Measurements from ENCODE around the gene ZNF747. TPM values are rescaled to one million over a fixed set of nuclear protein-coding genes. Genes with fewer than 3 reads are reported as not detected.

The ZNF747 gene
- total and polyA plus RNA-seq, 3 experiments from 2014 or later = 8.4 to 17.0 (median 13.5) TPM

GRCh38 chr16:30532285-30533145 is 2.1 kb downstream of the ZNF747 start:
- POLR2A ChIA-PET = interaction anchor here (3.6 to 4.3 kb wide), 2 partner anchors 23 to 39 kb away, joined by 33 to 71 read pairs; partner anchors contain the start of genes ZNF688 and ZNF764
- H3K9me3 Mint-ChIP-seq = no peaks in the 10 kb centered on the region

GRCh38 chr16:30530163-30531037 is 4.3 kb downstream of the ZNF747 start:
- H3K27me3 ChIP-seq (ENCODE audit: insufficient read depth, low read length, poor library complexity, severe bottlenecking) = no peaks in the 10 kb centered on the region
- DNase-seq = no peak
- Mint-ChIP-seq H3K4me1 (peaks cover 23 to 37% (median 26%) of the 10 kb centered on the region in 3 donors), H3K27ac (peak overlapping the region in 7 of 8 donors; percentile 6 to 76 (median 42)), H3K9me3 (no peaks in the 10 kb centered on the region), H3K36me3 (peaks cover 0 to 30% (median 0%) of the 10 kb centered on the region in 3 donors), H3K4me3 (peak overlapping the region in 1 of 7 donors; percentile 77), H3K27me3 (no peaks in the 10 kb centered on the region)
- CTCF ChIA-PET = interaction anchor here (1.1 to 3.5 kb wide), 4 partner anchors 21 to 105 kb away, joined by 3 to 14 read pairs (median 4); partner anchors contain the start of genes DCTPP1 and ZNF764
- H3K36me3 ChIP-seq (ENCODE audit: insufficient read depth, low read length) = no peaks in the 10 kb centered on the region
- H3K9me3 ChIP-seq (ENCODE audit: low read length) = no peaks in the 10 kb centered on the region
- no peak overlapping the region for H3K27ac ChIP-seq (ENCODE audit: low read depth, low read length)
- H3K4me3 ChIP-seq (ENCODE audit: low read length) = no peak overlapping the region
- peaks cover 26% of the 10 kb centered on the region for H3K4me1 ChIP-seq (ENCODE audit: insufficient read depth, low read length)
- POLR2A ChIA-PET = interaction anchor here (0.9 kb wide), 1 partner anchor 15 kb away, joined by 11 read pairs; no protein-coding TSS in a partner anchor

More at GRCh38 chr16:30532285-30533145, 2.1 kb downstream of the ZNF747 start:
- Histone ChIP-seq H3K9me3 (ENCODE audit: low read length) (no peaks in the 10 kb centered on the region), H3K27ac (ENCODE audit: low read depth, low read length) (no peak overlapping the region), H3K36me3 (ENCODE audit: insufficient read depth, low read length) (no peaks in the 10 kb centered on the region), H3K4me3 (ENCODE audit: low read length) (no peak overlapping the region), H3K4me1 (ENCODE audit: insufficient read depth, low read length) (peaks cover 30% of the 10 kb centered on the region), H3K27me3 (ENCODE audit: insufficient read depth, low read length, poor library complexity, severe bottlenecking) (no peaks in the 10 kb centered on the region)
- Mint-ChIP-seq H3K4me1 (peaks cover 30 to 46% (median 31%) of the 10 kb centered on the region in 3 donors), H3K4me3 (peak overlapping the region in 4 of 7 donors; percentile 51 to 98 (median 76)), H3K27ac (peak overlapping the region in 3 of 8 donors; percentile 9 to 87 (median 82)), H3K27me3 (no peaks in the 10 kb centered on the region), H3K36me3 (peaks cover 0 to 37% (median 0%) of the 10 kb centered on the region in 3 donors)
- no peak for DNase-seq
- CTCF ChIA-PET = interaction anchor here (3.8 to 6.2 kb wide), 2 partner anchors 25 to 83 kb away, joined by 33 to 69 read pairs; partner anchors contain the start of gene ZNF764

- Histone ChIP-seq H3K27ac (ENCODE audit: low read depth, low read length) (no peak overlapping the region), H3K4me1 (ENCODE audit: insufficient read depth, low read length) (peaks cover 22% of the 10 kb centered on the region)
- H3K27ac Mint-ChIP-seq = peak overlapping the region; percentile 57 to 93 (median 66)
These were observed 5.7 kb downstream of the ZNF747 start for GRCh38 chr16:30528799-30529457.

GRCh38 chr16:30527635-30528178 is 7.0 kb downstream of the ZNF747 start:
- Histone ChIP-seq H3K27ac (ENCODE audit: low read depth, low read length) (peak overlapping the region; percentile 79), H3K4me1 (ENCODE audit: insufficient read depth, low read length) (peaks cover 19% of the 10 kb centered on the region), H3K4me3 (ENCODE audit: low read length) (peak overlapping the region; percentile 21), H3K36me3 (ENCODE audit: insufficient read depth, low read length) (no peaks in the 10 kb centered on the region), H3K9me3 (ENCODE audit: low read length) (no peaks in the 10 kb centered on the region), H3K27me3 (ENCODE audit: insufficient read depth, low read length, poor library complexity, severe bottlenecking) (no peaks in the 10 kb centered on the region)
- Mint-ChIP-seq H3K9me3 (no peaks in the 10 kb centered on the region), H3K27ac (peak overlapping the region; percentile 78 to 99 (median 92)), H3K4me3 (peak overlapping the region; percentile 80 to 94 (median 84)), H3K4me1 (peaks cover 14 to 24% (median 20%) of the 10 kb centered on the region in 3 donors), H3K36me3 (peaks cover 0 to 19% (median 0%) of the 10 kb centered on the region in 3 donors), H3K27me3 (no peaks in the 10 kb centered on the region)
- ChIA-PET POLR2A (interaction anchor here (0.6 to 1.8 kb wide), 7 partner anchors 8 to 682 kb away, joined by 3 to 13 read pairs (median 4); partner anchors contain the start of genes FBRS and ZNF764), CTCF (interaction anchor here (0.9 to 3.5 kb wide), 5 partner anchors 30 to 101 kb away, joined by 3 to 14 read pairs (median 4); partner anchors contain the start of gene ZNF764)
- DNase-seq = no peak

More at GRCh38 chr16:30528799-30529457, 5.7 kb downstream of the ZNF747 start:
- Mint-ChIP-seq H3K4me3 (peak overlapping the region in 3 of 7 donors; percentile 38 to 85 (median 63)), H3K36me3 (peaks cover 0 to 22% (median 0%) of the 10 kb centered on the region in 3 donors), H3K9me3 (no peaks in the 10 kb centered on the region), H3K27me3 (no peaks in the 10 kb centered on the region), H3K4me1 (peaks cover 17 to 29% (median 20%) of the 10 kb centered on the region in 3 donors)
- no peak for DNase-seq
- no peaks in the 10 kb centered on the region for H3K36me3 ChIP-seq (ENCODE audit: insufficient read depth, low read length)
- H3K9me3 ChIP-seq (ENCODE audit: low read length) = no peaks in the 10 kb centered on the region
- H3K27me3 ChIP-seq (ENCODE audit: insufficient read depth, low read length, poor library complexity, severe bottlenecking) = no peaks in the 10 kb centered on the region
- H3K4me3 ChIP-seq (ENCODE audit: low read length) = no peak overlapping the region
- CTCF ChIA-PET = interaction anchor here (0.9 to 3.5 kb wide), 4 partner anchors 9 to 99 kb away, joined by 3 to 14 read pairs (median 4); partner anchors contain the start of genes DCTPP1 and ZNF764
- POLR2A ChIA-PET = interaction anchor here (0.9 kb wide), 1 partner anchor 14 kb away, joined by 11 read pairs; no protein-coding TSS in a partner anchor

GRCh38 chr16:30526823-30527634 is 7.6 kb downstream of the ZNF747 start:
- peaks cover 0 to 19% (median 0%) of the 10 kb centered on the region in 3 donors for H3K36me3 Mint-ChIP-seq
- H3K4me3 Mint-ChIP-seq = peak overlapping the region; percentile 80 to 94 (median 84)
- H3K4me1 ChIP-seq (ENCODE audit: insufficient read depth, low read length) = peaks cover 19% of the 10 kb centered on the region
- peaks cover 14 to 27% (median 25%) of the 10 kb centered on the region in 3 donors for H3K4me1 Mint-ChIP-seq
- H3K27me3 Mint-ChIP-seq = no peaks in the 10 kb centered on the region
- peak overlapping the region; percentile 79 for H3K27ac ChIP-seq (ENCODE audit: low read depth, low read length)
- no peaks in the 10 kb centered on the region for H3K36me3 ChIP-seq (ENCODE audit: insufficient read depth, low read length)
- CTCF ChIA-PET = interaction anchor here (0.8 to 1.9 kb wide), 6 partner anchors 9 to 102 kb away, joined by 3 to 4 read pairs (median 4); partner anchors contain the start of genes DCTPP1 and ZNF764
- peak overlapping the region; percentile 21 for H3K4me3 ChIP-seq (ENCODE audit: low read length)
- peak overlapping the region; percentile 78 to 99 (median 92) for H3K27ac Mint-ChIP-seq
- H3K9me3 ChIP-seq (ENCODE audit: low read length) = no peaks in the 10 kb centered on the region
- H3K9me3 Mint-ChIP-seq = no peaks in the 10 kb centered on the region
- DNase-seq = peak; percentile 75 to 91 (median 82)
- POLR2A ChIA-PET = interaction anchor here (0.6 to 1.8 kb wide), 11 partner anchors 9 to 682 kb away, joined by 3 to 13 read pairs (median 4); partner anchors contain the start of genes FBRS and ZNF764
- no peaks in the 10 kb centered on the region for H3K27me3 ChIP-seq (ENCODE audit: insufficient read depth, low read length, poor library complexity, severe bottlenecking)

- H3K9me3 Mint-ChIP-seq = no peaks in the 10 kb centered on the region
- H3K4me1 Mint-ChIP-seq = peaks cover 14 to 28% (median 27%) of the 10 kb centered on the region in 3 donors
- peak within 1 kb of the TSS; percentile 79 for H3K27ac ChIP-seq (ENCODE audit: low read depth, low read length)
- peak within 1 kb of the TSS; percentile 50 for H3K4me3 ChIP-seq (ENCODE audit: low read length)
- no peaks in the 10 kb centered on the region for H3K27me3 ChIP-seq (ENCODE audit: insufficient read depth, low read length, poor library complexity, severe bottlenecking)
- peak in 3 of 5 donors; percentile 25 to 41 (median 30) for DNase-seq
- ChIA-PET CTCF (interaction anchor here (0.8 to 2.5 kb wide), 5 partner anchors 9 to 97 kb away, joined by 3 to 11 read pairs (median 4); partner anchors contain the start of genes DCTPP1 and ZNF764), POLR2A (interaction anchor here (0.5 to 4.3 kb wide), 9 partner anchors 8 to 132 kb away, joined by 3 to 18 read pairs (median 4); partner anchors contain the start of genes FBRS, ZNF747 and ZNF764)
- H3K27ac Mint-ChIP-seq = peak within 1 kb of the TSS; percentile 81 to 99 (median 92)
- no peaks in the 10 kb centered on the region for H3K27me3 Mint-ChIP-seq
- no peaks in the 10 kb centered on the region for H3K9me3 ChIP-seq (ENCODE audit: low read length)
- H3K36me3 ChIP-seq (ENCODE audit: insufficient read depth, low read length) = no peaks in the 10 kb centered on the region
- H3K4me3 Mint-ChIP-seq = peak within 1 kb of the TSS; percentile 83 to 94 (median 90)
- H3K36me3 Mint-ChIP-seq = peaks cover 0 to 22% (median 0%) of the 10 kb centered on the region in 3 donors
- H3K4me1 ChIP-seq (ENCODE audit: insufficient read depth, low read length) = peaks cover 19% of the 10 kb centered on the region
These were observed 8.4 kb downstream of the ZNF747 start, which contains the start of gene ZNF768 for GRCh38 chr16:30526137-30526822. TSS of gene ZNF768 (minus strand) at chr16:30526566. CDS start at chr16:30526413, 153 bp downstream.

Data from CD8-positive, alpha-beta memory T cell (primary cell).